Coronary artery (tissue), 2 donors: ENCODE results near the gene NLGN2.

Experiments
- DNase-seq: peaks from one replicate; pipeline ENCODE4 v3.0.0-alpha.2; 2017; ENCODE audit warnings: low spot score
- H3K27ac ChIP-seq, 2 donors: fragments of 200-600 bp; sonication (generic); one replicate each; pipeline ENCODE4 v1.5.1; 2016 to 2019
- H3K4me3 ChIP-seq: fragments of 200-600 bp; sonication (generic); 2 replicates; pipeline ENCODE4 v1.5.1; 2016; ENCODE audit warnings: mild to moderate bottlenecking, moderate library complexity
- CTCF ChIP-seq: fragments of 200-600 bp; sonication (generic); IDR thresholded peaks from one replicate; pipeline ENCODE4 v1.5.1; 2019; ENCODE audit warnings: antibody characterized with exemption

NLGN2 gene

GRCh38 chr17:7416323-7416722 is 8.7 kb downstream of the NLGN2 start:
- Histone ChIP-seq H3K27ac (no peak overlapping the region), H3K4me3 (no peak overlapping the region)
- no peak for TF ChIP-seq CTCF
- no peak for DNase-seq

- DNase-seq: no peak
- TF ChIP-seq CTCF: no peak
- Histone ChIP-seq H3K4me3 (no peak overlapping the region), H3K27ac (no peak overlapping the region)
Measured at GRCh38 chr17:7417056-7417655, 9.5 kb downstream of the NLGN2 start.

GRCh38 chr17:7418472-7419152 is 11.0 kb downstream of the NLGN2 start:
- no peak for DNase-seq
- no peak overlapping the region for H3K4me3 ChIP-seq
- H3K27ac ChIP-seq: no peak overlapping the region
- TF ChIP-seq CTCF: no peak

- no peak within 1 kb of the TSS for H3K27ac ChIP-seq
- TF ChIP-seq CTCF: no peak
- H3K4me3 ChIP-seq: no peak within 1 kb of the TSS
- no peak for DNase-seq
Measured at GRCh38 chr17:7419819-7420610, 12.4 kb downstream of the NLGN2 start, which contains the start of gene SPEM1. Gene SPEM1, plus strand, starts transcription at chr17:7420324. Its CDS starts 61 bp downstream, at chr17:7420385.

GRCh38 chr17:7421186-7421585 is 13.5 kb downstream of the NLGN2 start:
- no peak for DNase-seq
- no peak overlapping the region for H3K4me3 ChIP-seq
- TF ChIP-seq CTCF: no peak
- no peak overlapping the region for H3K27ac ChIP-seq

- Histone ChIP-seq H3K4me3 (no peak overlapping the region), H3K27ac (no peak overlapping the region)
- TF ChIP-seq CTCF: no peak
- DNase-seq: no peak
Measured at GRCh38 chr17:7423679-7424078, 16.0 kb downstream of the NLGN2 start.
